ENCODE measurements around the gene TNNI3K.
"Not testable (repeated sequence)": the region's sequence is repeated elsewhere in the genome, so short reads cannot be mapped to it uniquely, and the experiment has no call there.

TNNI3K gene

GRCh38 chr1:74235153-74235552 lies at the start of gene TNNI3K:
TNNI3K (plus strand) TSS chr1:74235387; CDS start chr1:74235452, 65 bp downstream.
- DNase-seq (ENCODE audit: low read depth, low spot score): no peak

- DNase-seq (ENCODE audit: low read depth, low spot score): no peak
These were observed 41.3 kb upstream of the TNNI3K start for GRCh38 chr1:74193908-74194307.

- DNase-seq (ENCODE audit: low read depth, low spot score): no peak
These were observed 39.8 kb upstream of the TNNI3K start for GRCh38 chr1:74195339-74195738.

- DNase-seq (ENCODE audit: low read depth, low spot score): no peak
These were observed 37.9 kb upstream of the TNNI3K start for GRCh38 chr1:74197255-74197654.

GRCh38 chr1:74197657-74198552 lies 37.3 kb upstream of the TNNI3K start, which contains the start of the genes FPGT and LRRIQ3:
FPGT (plus strand) TSS chr1:74198242; CDS start chr1:74198279, 37 bp downstream.
LRRIQ3 (minus strand) TSS chr1:74198176; CDS start chr1:74183684, 14,492 bp downstream.
- peak; percentile 83 for DNase-seq (ENCODE audit: low read depth, low spot score)

GRCh38 chr1:74199504-74199903 lies 35.7 kb upstream of the TNNI3K start:
- no peak for DNase-seq (ENCODE audit: low read depth, low spot score)

- no peak for DNase-seq (ENCODE audit: low read depth, low spot score)
These were observed 29.9 kb upstream of the TNNI3K start for GRCh38 chr1:74205266-74205665.

- no peak for DNase-seq (ENCODE audit: low read depth, low spot score)
These were observed 20.0 kb upstream of the TNNI3K start for GRCh38 chr1:74215229-74215628.

GRCh38 chr1:74222701-74223100 lies 12.5 kb upstream of the TNNI3K start:
- DNase-seq (ENCODE audit: low read depth, low spot score): no peak

- no peak for DNase-seq (ENCODE audit: low read depth, low spot score)
These were observed 11.7 kb upstream of the TNNI3K start for GRCh38 chr1:74223453-74223852.

GRCh38 chr1:74236440-74236839 lies 1.3 kb downstream of the TNNI3K start:
- no peak for DNase-seq (ENCODE audit: low read depth, low spot score)

- DNase-seq (ENCODE audit: low read depth, low spot score): no peak
These were observed 1.8 kb downstream of the TNNI3K start for GRCh38 chr1:74237035-74237434.

- no peak for DNase-seq (ENCODE audit: low read depth, low spot score)
These were observed 2.6 kb downstream of the TNNI3K start for GRCh38 chr1:74237787-74238186.

GRCh38 chr1:74245168-74245772 lies 10.1 kb downstream of the TNNI3K start:
- DNase-seq (ENCODE audit: low read depth, low spot score): no peak

GRCh38 chr1:74246315-74246714 lies 11.1 kb downstream of the TNNI3K start:
- DNase-seq (ENCODE audit: low read depth, low spot score): no peak

- no peak for DNase-seq (ENCODE audit: low read depth, low spot score)
These were observed 12.8 kb downstream of the TNNI3K start for GRCh38 chr1:74247881-74248528.

GRCh38 chr1:74253243-74253824 lies 18.1 kb downstream of the TNNI3K start:
- DNase-seq (ENCODE audit: low read depth, low spot score): not testable (repeated sequence)

- no peak for DNase-seq (ENCODE audit: low read depth, low spot score)
These were observed 30.8 kb downstream of the TNNI3K start for GRCh38 chr1:74266001-74266400.

GRCh38 chr1:74271503-74271902 lies 36.3 kb downstream of the TNNI3K start:
- no peak for DNase-seq (ENCODE audit: low read depth, low spot score)

GRCh38 chr1:74280642-74281396 lies 45.6 kb downstream of the TNNI3K start:
- no peak for DNase-seq (ENCODE audit: low read depth, low spot score)

- no peak for DNase-seq (ENCODE audit: low read depth, low spot score)
These were observed 51.2 kb downstream of the TNNI3K start for GRCh38 chr1:74286414-74286813.
